NCI-H187 (cell line): ENCODE measurements around the gene POU5F2.

Experiments
- DNase-seq, 2 experiments: peaks; one replicate each; lab custom pipeline; 2025; lab: John Stamatoyannopoulos, UW

The POU5F2 gene

GRCh38 chr5:93716453-93716852, 24.9 kb downstream of the POU5F2 start:
- DNase-seq = no peak

GRCh38 chr5:93715761-93716160, 25.6 kb downstream of the POU5F2 start:
- no peak for DNase-seq

GRCh38 chr5:93715327-93715726, 26.1 kb downstream of the POU5F2 start:
- DNase-seq = no peak

- no peak for DNase-seq
These were observed 33.0 kb downstream of the POU5F2 start for GRCh38 chr5:93708442-93708841.

- DNase-seq = no peak
These were observed 35.5 kb downstream of the POU5F2 start for GRCh38 chr5:93705896-93706295.

GRCh38 chr5:93704996-93705395, 36.4 kb downstream of the POU5F2 start:
- DNase-seq = no peak

- DNase-seq = no peak
These were observed 49.4 kb downstream of the POU5F2 start for GRCh38 chr5:93691997-93692396.
